T follicular helper cell (primary cell): ENCODE data around the gene SPTSSA.
"Not testable (repeated sequence)": the region's sequence is repeated elsewhere in the genome, so short reads cannot be mapped to it uniquely, and the experiment has no call there.

Source experiments
- DNase-seq: peaks from one replicate; pipeline ENCODE4 v3.0.0-alpha.2; 2020; ENCODE audit warnings: low read depth

The SPTSSA gene

DNA sequence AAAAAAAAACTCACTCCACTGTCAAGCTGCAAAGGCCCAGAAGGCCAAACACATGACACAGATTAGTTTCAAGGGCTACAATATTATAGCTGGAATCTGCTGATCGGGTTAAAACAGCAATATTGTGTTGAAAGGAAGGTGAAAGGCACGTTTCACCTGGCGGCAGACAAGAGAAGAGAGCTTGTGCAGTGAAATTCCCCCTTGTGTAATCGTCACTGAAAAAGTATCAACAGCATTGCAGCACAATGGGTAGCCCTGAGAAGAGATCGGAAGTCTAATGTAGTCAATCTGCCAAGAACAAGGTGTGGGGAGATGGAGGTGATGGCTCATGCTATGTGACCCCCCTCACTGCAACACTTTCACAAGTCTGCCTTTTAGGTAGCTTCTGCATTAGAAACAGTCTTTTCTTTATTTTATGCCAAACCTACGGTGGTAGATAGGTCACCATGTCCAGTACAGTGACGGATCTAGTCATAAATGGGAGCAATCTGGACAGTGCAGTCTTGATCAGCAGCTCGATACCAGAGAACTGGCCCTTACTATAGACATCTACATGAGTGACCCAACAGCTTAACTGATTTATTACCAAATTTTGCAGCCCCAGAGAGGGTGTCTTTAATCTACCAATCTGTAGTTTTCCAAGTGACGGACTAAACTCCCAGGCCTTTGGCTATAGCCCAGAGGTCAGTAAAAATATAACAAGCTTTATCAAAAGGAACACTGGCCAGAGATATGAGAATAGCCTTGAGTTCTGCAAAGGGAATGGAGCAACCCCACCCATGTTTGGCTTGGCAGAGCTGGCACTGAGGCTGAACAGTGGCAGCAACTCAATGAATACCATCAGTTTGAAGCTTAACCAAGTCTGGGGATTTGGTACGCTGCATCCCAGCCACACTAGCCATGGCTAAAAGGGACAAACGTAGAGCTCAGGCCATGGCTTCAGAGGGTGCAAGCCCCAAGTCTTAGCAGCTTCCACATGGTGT, 35.4 kb downstream of the SPTSSA start:
- DNase-seq = no peak

- DNase-seq = no peak
These were observed 36.8 kb downstream of the SPTSSA start for GRCh38 chr14:34425095-34425851.

DNA sequence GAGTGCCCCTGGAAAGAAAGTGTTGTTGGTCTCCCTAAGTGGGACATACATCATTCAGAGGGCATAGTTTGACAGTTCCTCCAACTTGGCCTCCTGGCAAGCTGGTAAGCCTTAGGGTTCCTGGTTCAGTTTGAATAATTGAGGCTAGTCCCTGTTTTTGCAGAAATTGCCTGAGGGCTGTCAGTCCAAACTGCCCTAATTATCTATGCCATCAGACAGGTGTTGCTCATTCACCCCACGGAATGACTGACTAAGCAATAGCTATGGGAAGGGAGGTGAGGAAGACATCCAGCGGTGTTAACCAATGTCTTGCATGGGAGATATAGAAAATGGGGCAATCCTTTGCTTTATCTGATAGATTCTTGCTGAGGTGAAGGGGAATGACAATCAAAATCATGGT, 37.6 kb downstream of the SPTSSA start:
- no peak for DNase-seq

GRCh38 chr14:34423445-34423844, 38.6 kb downstream of the SPTSSA start:
- DNase-seq = no peak

DNA sequence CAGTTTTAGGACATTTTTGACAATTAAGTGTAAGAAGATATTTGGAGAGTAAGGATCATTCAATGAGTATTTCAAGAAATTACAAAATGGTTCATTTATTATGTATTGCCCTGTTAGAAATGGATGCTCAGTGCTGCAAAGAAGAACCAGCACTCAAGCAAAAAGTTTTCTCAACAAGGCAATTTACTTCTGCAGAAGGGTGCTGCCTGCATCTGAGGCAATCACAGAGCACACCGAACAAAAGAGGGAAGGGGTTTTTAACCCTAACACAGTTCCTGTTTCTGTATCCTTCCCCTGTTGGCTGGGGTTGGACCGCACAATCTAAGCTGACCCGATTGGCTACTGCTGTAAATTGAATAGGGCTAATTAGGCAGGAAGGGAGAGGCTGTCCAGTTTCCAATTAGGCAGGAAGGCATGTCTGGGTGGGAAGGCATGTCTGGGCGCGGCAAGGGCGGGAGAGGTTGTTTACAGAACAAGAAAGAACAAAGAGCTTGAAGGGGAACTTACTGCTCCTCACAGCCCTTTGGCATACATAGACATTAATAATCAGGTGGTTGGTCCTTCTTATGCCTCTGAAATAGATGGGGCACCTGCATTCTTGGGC, 41.4 kb downstream of the SPTSSA start:
- no peak for DNase-seq

DNA sequence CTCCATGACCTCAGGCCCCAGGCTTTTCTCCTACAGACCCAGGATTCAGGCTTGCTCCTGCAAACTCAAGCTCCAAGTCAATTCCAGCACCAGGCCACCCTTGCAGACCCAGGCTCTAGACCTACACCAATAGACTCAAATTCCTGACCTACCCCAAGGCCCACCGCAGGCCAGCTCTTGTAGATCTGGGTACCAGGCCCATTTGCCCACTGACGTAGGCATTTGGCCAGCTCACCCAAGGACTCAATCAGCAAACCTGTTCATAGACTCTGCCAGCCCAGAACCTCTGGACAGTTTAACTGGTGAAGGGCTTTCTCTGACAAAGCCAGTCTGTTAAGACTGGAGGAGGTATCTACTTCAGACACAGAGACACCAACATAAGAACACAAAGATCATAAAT, 52.3 kb downstream of the SPTSSA start:
- DNase-seq = no peak

DNA sequence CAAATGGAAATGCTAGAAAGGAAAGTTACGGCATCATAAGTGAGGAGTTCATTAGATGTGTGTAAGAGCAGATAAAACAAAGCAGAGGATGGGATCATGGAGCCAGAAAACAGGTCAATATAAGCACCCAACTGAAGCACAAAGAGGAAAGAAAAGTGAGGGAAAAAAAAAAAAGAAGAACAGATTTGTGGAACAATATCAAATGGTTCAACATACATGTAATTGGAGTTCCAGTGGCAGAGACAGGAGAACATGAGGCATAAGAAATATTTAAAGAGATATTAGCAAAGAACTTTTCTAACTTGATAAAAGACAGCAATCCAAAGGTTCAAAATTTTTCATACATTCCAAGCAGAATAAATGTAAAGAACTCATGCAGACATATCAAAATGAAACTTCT, 54.1 kb downstream of the SPTSSA start:
- DNase-seq = no peak

GRCh38 chr14:34404416-34404815, 57.6 kb downstream of the SPTSSA start:
- DNase-seq = no peak

DNA sequence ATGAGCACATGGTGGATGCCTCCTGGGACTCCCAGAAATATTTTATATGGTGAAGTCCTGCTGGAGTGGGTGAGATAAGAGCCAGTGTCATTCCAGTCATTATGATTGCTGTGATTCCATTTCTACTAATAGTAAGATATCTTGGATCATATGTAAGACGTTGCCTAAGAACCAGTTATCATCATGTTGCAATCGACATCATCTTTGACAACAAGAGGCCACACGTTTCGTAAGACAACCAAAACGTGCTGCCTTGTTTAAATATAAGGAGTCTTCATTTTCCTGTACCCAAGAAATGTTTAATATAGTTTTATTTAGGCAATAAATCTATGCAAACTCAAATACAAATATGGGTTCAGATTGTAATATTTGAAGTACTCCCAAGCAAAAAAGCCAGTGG, 58.4 kb downstream of the SPTSSA start:
- no peak for DNase-seq

DNA sequence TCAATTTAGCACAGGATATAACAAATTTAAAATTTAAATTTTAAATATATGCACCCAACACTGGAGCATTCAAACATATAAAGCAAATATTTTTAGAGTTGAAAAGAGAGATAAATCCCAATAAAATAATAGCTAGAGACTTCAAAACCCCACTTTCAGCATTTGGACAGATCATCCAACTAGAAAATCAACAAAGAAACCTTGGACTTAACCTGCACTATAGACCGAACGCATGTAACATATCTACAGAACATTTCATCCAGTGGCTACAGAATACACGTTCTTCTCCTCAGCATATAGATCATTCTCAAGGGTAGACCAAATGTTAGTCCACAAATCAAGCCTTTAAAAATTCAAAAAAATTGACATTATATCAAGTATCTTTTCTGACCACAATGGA, 64.0 kb downstream of the SPTSSA start:
- DNase-seq = no peak

- DNase-seq = no peak
These were observed 74.0 kb downstream of the SPTSSA start for GRCh38 chr14:34387974-34388516.

GRCh38 chr14:34386865-34387485, 75.1 kb downstream of the SPTSSA start:
- DNase-seq = no peak

- not testable (repeated sequence) for DNase-seq
These were observed 76.2 kb downstream of the SPTSSA start for GRCh38 chr14:34385881-34386280.

DNA sequence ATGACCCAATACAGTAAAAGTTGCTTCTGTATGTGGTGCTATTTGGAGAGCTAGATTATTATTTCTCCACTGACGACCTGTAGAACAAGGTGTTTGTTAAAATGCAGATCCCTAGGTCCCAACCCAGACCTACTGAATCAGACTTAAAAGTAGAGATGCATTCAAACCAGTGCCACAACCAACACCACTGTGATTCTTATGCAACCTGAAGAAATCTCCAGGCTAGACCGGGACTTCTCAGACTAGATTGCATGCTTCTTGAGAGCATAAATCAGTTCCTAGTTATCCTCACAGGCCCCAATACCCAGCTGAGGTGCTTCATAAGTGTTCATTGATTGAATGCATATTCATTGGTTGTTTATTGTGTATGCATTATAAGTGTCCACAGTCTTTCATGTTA, 78.2 kb downstream of the SPTSSA start:
- DNase-seq = no peak
